Keratinocyte (primary cell): Measurements from ENCODE around the gene BORCS6. TPM values are rescaled to one million over a fixed set of nuclear protein-coding genes. Genes with fewer than 3 reads are reported as not detected.

Experiments
- DNase-seq: peaks from one replicate; pipeline ENCODE4 v3.0.0-alpha.2; 2011; ENCODE audit warnings: low read depth, missing footprints, low spot score
- FAIRE-seq: peaks from 2 replicates; lab custom pipeline; 2011; peaks lifted over from hg19 to GRCh38; lab: Jason Lieb, UNC
- H2AFZ ChIP-seq: 2 replicates; pipeline ENCODE4 v1.6.0; 2012; ENCODE audit warnings: low read length, control low read depth, inconsistent platforms; ENCODE audit not compliant: control insufficient read depth
- H3K27ac ChIP-seq: 2 replicates; pipeline ENCODE4 v1.5.1; 2011; ENCODE audit warnings: low read length; ENCODE audit not compliant: control insufficient read depth, insufficient read depth
- H3K27me3 ChIP-seq: 3 replicates; pipeline ENCODE4 v1.6.0; 2011; ENCODE audit warnings: low read length; ENCODE audit not compliant: control insufficient read depth, insufficient read depth; ENCODE audit errors: extremely low read depth
- H3K36me3 ChIP-seq, 2 experiments: 2 replicates in 1 of 2; 3 replicates in 1 of 2; pipeline ENCODE4 v1.5.1; 2011; ENCODE audit warnings: low read length in 2 of 2, mild to moderate bottlenecking in 1 of 2; ENCODE audit not compliant: control insufficient read depth in 2 of 2, insufficient read depth in 2 of 2; ENCODE audit errors: extremely low read depth in 1 of 2
- H3K4me1 ChIP-seq: 3 replicates; pipeline ENCODE4 v1.5.1; 2011; ENCODE audit warnings: low read length; ENCODE audit not compliant: control insufficient read depth, insufficient read depth; ENCODE audit errors: extremely low read depth
- H3K4me2 ChIP-seq: 3 replicates; pipeline ENCODE4 v1.6.0; 2011; ENCODE audit warnings: low read depth, low read length; ENCODE audit not compliant: control insufficient read depth, insufficient read depth; ENCODE audit errors: extremely low read depth
- H3K4me3 ChIP-seq, 3 experiments: fragments of 200-600 bp in 1 of 3; sonication (generic) in 1 of 3; 2 replicates in 2 of 3; 3 replicates in 1 of 3; pipeline ENCODE4 v1.5.1; 2011 to 2016; ENCODE audit warnings: low read length in 3 of 3, mild to moderate bottlenecking in 3 of 3, control low read depth in 2 of 3, inconsistent platforms in 1 of 3, low read depth in 1 of 3, mixed read lengths in 1 of 3, mixed run types in 1 of 3, moderate library complexity in 1 of 3; ENCODE audit not compliant: control insufficient read depth in 2 of 3, insufficient read depth in 2 of 3; ENCODE audit errors: extremely low read depth in 1 of 3
- H3K79me2 ChIP-seq: 2 replicates; pipeline ENCODE4 v1.6.0; 2012; ENCODE audit warnings: low read length; ENCODE audit not compliant: control insufficient read depth, insufficient read depth
- H3K9ac ChIP-seq: 3 replicates; pipeline ENCODE4 v1.6.0; 2011; ENCODE audit warnings: low read length; ENCODE audit not compliant: control insufficient read depth, insufficient read depth; ENCODE audit errors: extremely low read depth
- H3K9me1 ChIP-seq: 3 replicates; pipeline ENCODE4 v1.6.0; 2011; ENCODE audit warnings: low read length; ENCODE audit not compliant: control insufficient read depth, insufficient read depth; ENCODE audit errors: extremely low read depth
- H3K9me3 ChIP-seq: 2 replicates; pipeline ENCODE4 v1.5.1; 2012; ENCODE audit warnings: low read depth, low read length; ENCODE audit not compliant: control insufficient read depth
- H4K20me1 ChIP-seq: 3 replicates; pipeline ENCODE4 v1.6.0; 2011; ENCODE audit warnings: low read length; ENCODE audit not compliant: control insufficient read depth, insufficient read depth; ENCODE audit errors: extremely low read depth
- EZH2 ChIP-seq: IDR thresholded peaks from one replicate; pipeline ENCODE4 v1.6.1; 2012; ENCODE audit warnings: inconsistent platforms, mild to moderate bottlenecking, low read length, moderate library complexity
- dilution Hi-C: fragments of 300-500 bp; cut with MboI; formaldehyde crosslinking; loops from one replicate; pipeline ENCODE4 v1.7.0; 2020; ENCODE audit warnings: low sequenced_read_pairs; ENCODE audit not compliant: extremely low pct_ligation_motif_present
- polyA plus RNA-seq, 5 experiments: library from polyadenylated mRNA; depleted of rRNA in 3 of 5; stranded (reverse) in 3 of 5; stranded (forward) in 1 of 5; unstranded in 1 of 5; fragments of >200 nt; gene quantifications; 1 replicate in 1 of 5; 2 replicates in 3 of 5; 3 replicates in 1 of 5; pipeline versions ENCODE4 v1.2.1 to v1.2.3, GENCODE V29; 2011 to 2012; ENCODE audit warnings: missing spikeins in 2 of 5, low read depth in 1 of 5, low replicate concordance in 1 of 5
- TF ChIP-seq, protein P1 (sequence below), 3 experiments: IDR thresholded peaks in 1 of 3; conservative IDR thresholded peaks in 1 of 3; optimal IDR thresholded peaks in 1 of 3; 2 replicates in 2 of 3; 3 replicates in 1 of 3; pipeline versions ENCODE3 to v1.5.1; 2011; ENCODE audit warnings: low read length in 3 of 3, mild to moderate bottlenecking in 3 of 3, moderate library complexity in 2 of 3, control low read depth in 1 of 3, inconsistent platforms in 1 of 3; ENCODE audit not compliant: insufficient read depth in 2 of 3; ENCODE audit errors: extremely low read depth in 1 of 3

The BORCS6 gene
- polyA plus RNA-seq, 1 donor (not counting 4 experiments of a cell fraction or from before 2014, with no cell fraction given), result 4.2 TPM

DNA sequence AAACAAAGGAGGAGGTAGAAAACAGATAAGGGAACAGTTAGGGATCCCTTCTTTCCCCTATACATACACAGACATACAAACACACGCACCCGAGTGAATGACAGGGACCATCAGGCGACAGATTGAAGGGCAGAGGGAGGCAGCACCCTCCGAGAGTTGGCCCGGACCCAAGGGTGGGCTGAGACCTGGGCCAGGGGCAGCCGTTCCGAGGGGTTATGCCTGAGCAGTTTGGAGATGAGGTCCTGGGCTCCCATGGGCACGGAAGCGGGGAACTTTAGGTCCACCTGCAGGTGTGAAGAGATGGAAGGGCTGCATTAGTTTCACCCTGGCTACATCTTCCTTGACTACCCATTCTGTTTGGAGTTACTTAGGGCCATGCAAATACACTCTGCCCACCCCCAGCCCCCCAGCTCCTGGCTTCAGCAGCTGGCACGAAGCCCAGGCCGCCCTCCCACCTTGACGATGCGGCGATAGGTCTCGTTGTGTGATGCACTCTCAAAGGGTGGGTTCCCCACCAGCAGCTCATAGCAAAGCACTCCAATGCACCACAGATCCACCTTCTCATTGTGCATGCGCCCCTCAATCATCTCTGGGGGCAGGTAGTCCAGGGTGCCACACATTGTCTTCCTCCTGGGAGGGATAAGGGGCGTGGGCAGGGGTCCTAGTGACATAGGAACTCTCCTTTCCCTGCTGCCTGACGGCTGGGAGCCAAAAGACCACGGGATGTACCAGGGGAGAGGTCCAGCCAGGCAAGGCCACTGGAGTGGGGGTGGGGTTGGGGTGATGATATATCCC is 15.0 kb upstream of the BORCS6 start:
- Histone ChIP-seq H3K27me3 (no peaks in the 10 kb centered on the region), H3K9me3 (no peaks in the 10 kb centered on the region), H3K4me1 (peaks cover 11% of the 10 kb centered on the region), H3K79me2 (peaks cover 26% of the 10 kb centered on the region), H3K4me2 (no peak overlapping the region), H3K27ac (no peak overlapping the region), H3K4me3 (no peak overlapping the region), H3K9me1 (no peaks in the 10 kb centered on the region), H3K36me3 (peaks cover 0 to 9% of the 10 kb centered on the region in 2 experiments), H4K20me1 (no peaks in the 10 kb centered on the region), H2AFZ (no peak overlapping the region), H3K9ac (no peak overlapping the region)
- TF ChIP-seq, protein P1, sequence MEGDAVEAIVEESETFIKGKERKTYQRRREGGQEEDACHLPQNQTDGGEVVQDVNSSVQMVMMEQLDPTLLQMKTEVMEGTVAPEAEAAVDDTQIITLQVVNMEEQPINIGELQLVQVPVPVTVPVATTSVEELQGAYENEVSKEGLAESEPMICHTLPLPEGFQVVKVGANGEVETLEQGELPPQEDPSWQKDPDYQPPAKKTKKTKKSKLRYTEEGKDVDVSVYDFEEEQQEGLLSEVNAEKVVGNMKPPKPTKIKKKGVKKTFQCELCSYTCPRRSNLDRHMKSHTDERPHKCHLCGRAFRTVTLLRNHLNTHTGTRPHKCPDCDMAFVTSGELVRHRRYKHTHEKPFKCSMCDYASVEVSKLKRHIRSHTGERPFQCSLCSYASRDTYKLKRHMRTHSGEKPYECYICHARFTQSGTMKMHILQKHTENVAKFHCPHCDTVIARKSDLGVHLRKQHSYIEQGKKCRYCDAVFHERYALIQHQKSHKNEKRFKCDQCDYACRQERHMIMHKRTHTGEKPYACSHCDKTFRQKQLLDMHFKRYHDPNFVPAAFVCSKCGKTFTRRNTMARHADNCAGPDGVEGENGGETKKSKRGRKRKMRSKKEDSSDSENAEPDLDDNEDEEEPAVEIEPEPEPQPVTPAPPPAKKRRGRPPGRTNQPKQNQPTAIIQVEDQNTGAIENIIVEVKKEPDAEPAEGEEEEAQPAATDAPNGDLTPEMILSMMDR (optimal IDR thresholded peaks at IDR 0.05 in 1 of 3, IDR thresholded peaks at IDR 0.05 in 1 of 3, conservative IDR thresholded peaks at IDR 0.05 in 1 of 3; ENCODE audit: extremely low read depth in 1 of 3, insufficient read depth in 2 of 3, low read length in 3 of 3), result no peak
- TF ChIP-seq EZH2, result no peak
- DNase-seq (no peak), FAIRE-seq (no peak)
- dilution Hi-C loops, result no loop called here

DNA sequence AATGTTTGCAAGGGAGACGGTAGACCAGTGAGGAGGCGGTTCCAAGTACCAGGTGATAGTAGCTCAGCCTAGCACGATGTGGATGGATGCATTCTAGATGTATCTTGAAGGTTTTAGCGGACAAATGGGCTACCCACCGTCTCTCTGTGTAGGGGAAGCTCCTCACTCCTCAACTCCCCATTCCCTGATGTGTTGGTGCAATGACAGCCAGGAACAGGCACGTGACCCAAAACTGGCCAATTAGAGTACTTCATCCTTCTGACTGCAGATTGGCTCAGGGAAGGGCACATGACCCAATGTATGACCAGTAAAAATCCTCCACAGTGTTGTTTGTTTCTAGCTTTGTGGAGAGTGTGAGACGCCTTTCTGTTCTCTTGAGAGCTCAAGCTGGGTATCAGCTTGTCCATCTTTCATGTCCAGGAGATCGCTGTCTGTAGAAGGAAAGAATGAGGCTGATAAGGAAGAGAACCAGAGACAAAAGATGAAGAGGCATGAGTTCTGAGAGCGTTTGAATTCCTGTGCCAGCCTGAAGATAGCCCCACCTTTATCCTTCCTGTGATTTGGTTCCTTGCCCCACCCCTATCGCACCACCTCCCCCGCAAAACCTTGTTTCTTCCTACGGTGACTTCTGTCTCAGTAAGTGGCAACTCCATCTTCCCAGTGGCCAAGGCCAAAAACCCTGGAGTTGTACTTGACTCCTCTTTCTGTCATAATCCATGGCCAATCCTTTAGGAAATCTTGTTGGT is 2.3 kb upstream of the BORCS6 start:
- FAIRE-seq, result peak; percentile 91
- H2AFZ ChIP-seq, result peak overlapping the region; percentile 96

More for the DNA sequence above, 2.3 kb upstream of the BORCS6 start:
- H3K27me3 ChIP-seq, result no peaks in the 10 kb centered on the region
- TF ChIP-seq, protein P1 (optimal IDR thresholded peaks at IDR 0.05 in 1 of 3, IDR thresholded peaks at IDR 0.05 in 1 of 3, conservative IDR thresholded peaks at IDR 0.05 in 1 of 3; ENCODE audit: extremely low read depth in 1 of 3, insufficient read depth in 2 of 3, low read length in 3 of 3), result no peak
- no peak for TF ChIP-seq EZH2
- H3K4me2 ChIP-seq, result peak overlapping the region; percentile 92
- peak overlapping the region; percentile 81 for H3K9ac ChIP-seq
- peak overlapping the region; percentile 90 for H3K27ac ChIP-seq
- DNase-seq, result no peak
- no peaks in the 10 kb centered on the region for H4K20me1 ChIP-seq
- dilution Hi-C loops, result no loop called here
- H3K36me3 ChIP-seq, result no peaks in the 10 kb centered on the region
- H3K9me1 ChIP-seq, result no peaks in the 10 kb centered on the region
- peak overlapping the region; percentile 27 to 73 (median 55) for H3K4me3 ChIP-seq
- H3K4me1 ChIP-seq, result peaks cover 28% of the 10 kb centered on the region
- no peaks in the 10 kb centered on the region for H3K9me3 ChIP-seq
- peaks cover 14% of the 10 kb centered on the region for H3K79me2 ChIP-seq
